ENCODE data around the gene PLA2G7. TPM values are rescaled to one million over a fixed set of nuclear protein-coding genes. Genes with fewer than 3 reads are reported as not detected.
"Not testable (repeated sequence)": the region's sequence is repeated elsewhere in the genome, so short reads cannot be mapped to it uniquely, and the experiment has no call there.

Gene PLA2G7
- polyA plus RNA-seq, 1 donor from 2014 or later: not detected

- Mint-ChIP-seq H3K4me3 (no peak overlapping the region), H3K36me3 (peaks cover 2% of the 10 kb centered on the region), H3K4me1 (no peaks in the 10 kb centered on the region), H3K27ac (no peak overlapping the region), H3K9me3 (no peaks in the 10 kb centered on the region), H3K27me3 (peaks cover 5% of the 10 kb centered on the region)
Measured at GRCh38 chr6:46758960-46759753, 24.0 kb upstream of the PLA2G7 start.

DNA sequence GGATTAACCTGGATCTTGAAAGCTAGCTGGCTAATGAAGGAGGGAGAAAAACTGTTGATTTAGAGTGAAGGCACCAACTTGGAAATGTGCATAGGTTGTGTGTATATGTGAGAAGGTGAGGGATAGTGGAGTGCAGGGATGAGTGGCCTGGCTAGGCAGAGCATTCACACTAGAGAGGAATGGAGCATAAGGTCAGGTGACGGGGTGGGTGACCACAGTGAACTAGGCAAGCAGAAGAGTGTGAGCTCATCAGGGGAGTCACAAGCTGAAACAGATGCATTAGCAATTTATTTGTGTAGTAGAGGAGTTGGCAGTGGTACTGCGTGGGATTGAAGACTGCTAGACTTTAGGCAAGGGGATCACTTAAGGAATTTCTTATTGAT, 22.0 kb upstream of the PLA2G7 start:
- H3K27me3 Mint-ChIP-seq: peaks cover 9% of the 10 kb centered on the region
- H3K9me3 Mint-ChIP-seq: no peaks in the 10 kb centered on the region
- H3K4me1 Mint-ChIP-seq: no peaks in the 10 kb centered on the region
- H3K4me3 Mint-ChIP-seq: no peak overlapping the region
- no peaks in the 10 kb centered on the region for H3K36me3 Mint-ChIP-seq
- H3K27ac Mint-ChIP-seq: no peak overlapping the region

DNA sequence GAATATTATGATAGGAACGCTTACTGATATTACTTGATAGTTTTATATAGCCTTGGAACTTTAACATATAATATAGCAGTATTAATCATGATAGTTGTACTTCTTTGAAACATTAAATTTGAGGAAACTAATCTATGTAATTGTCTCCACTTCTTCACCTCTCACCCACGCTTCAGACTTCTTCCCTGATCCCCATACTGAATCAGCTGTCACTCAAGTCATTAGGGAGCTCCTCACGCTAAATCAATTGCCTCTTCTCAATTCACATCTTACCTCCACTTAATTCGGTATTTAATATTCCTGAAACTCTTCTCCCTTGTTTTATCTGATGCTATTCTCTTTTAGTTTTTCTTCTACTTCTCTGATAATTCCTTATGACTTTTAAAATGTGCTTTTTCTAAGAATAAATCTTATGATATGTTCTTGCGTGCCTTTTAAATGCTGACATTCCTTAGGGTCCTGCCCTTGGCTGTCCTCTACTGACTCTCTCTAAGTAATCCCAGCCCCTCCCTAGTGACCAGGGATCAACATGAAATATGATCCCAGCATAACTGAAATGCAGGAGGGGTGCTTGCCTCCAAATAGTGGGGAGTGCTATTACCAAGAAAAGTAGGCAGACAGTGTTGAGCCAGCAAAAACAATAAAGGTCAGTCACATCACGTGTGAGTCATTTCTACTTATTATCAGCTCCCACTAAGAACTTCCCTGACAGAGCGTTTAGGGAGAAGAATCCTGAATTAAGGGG, 21.5 kb upstream of the PLA2G7 start:
- Mint-ChIP-seq H3K27ac (no peak overlapping the region), H3K4me1 (no peaks in the 10 kb centered on the region), H3K27me3 (peaks cover 9% of the 10 kb centered on the region), H3K36me3 (no peaks in the 10 kb centered on the region), H3K4me3 (no peak overlapping the region), H3K9me3 (no peaks in the 10 kb centered on the region)

DNA sequence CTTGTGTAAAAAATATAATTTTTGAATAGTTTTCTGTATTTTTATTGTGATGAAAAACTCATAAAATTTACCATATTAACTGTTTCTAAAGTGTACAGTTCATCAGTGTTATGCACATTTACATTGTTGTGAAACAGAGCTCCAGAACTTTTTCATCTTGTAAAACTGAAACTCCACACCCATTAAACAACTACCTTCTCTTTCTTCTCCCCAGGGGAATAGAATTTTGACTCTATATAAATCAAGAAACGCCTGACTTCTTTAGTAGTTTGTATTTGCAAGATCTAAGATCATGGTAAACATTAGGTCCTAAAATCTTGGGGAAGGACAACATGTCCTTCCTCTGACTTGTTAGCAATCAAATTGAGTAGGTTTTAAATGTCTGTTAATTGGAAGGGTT, 20.7 kb upstream of the PLA2G7 start:
- H3K9me3 Mint-ChIP-seq: no peaks in the 10 kb centered on the region
- no peak overlapping the region for H3K4me3 Mint-ChIP-seq
- no peaks in the 10 kb centered on the region for H3K36me3 Mint-ChIP-seq
- no peak overlapping the region for H3K27ac Mint-ChIP-seq
- peaks cover 9% of the 10 kb centered on the region for H3K27me3 Mint-ChIP-seq
- no peaks in the 10 kb centered on the region for H3K4me1 Mint-ChIP-seq

DNA sequence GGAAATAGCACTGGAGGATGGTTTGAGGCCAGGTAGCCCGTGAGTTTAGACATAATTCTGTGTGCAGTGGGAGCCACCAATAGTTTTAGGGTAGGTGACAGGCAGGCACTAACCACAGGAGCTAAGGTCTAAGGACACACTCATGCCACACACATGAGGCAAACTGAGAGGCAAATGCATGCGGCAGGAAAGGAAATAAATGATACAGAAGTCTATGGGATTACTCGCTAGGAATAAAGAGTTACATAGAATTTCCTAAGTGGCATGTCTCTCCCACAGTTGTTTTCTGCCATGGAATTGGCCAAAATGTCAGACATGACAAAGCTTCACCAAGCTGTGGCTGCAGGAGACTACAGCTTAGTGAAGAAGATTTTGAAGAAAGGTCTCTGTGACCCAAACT, 16.5 kb upstream of the PLA2G7 start:
- peak overlapping the region in 1 of 3 donors; percentile 70 for H3K27ac Mint-ChIP-seq
- H3K4me3 Mint-ChIP-seq: no peak overlapping the region
- no peaks in the 10 kb centered on the region for H3K4me1 Mint-ChIP-seq
- H3K27me3 Mint-ChIP-seq: peaks cover 4% of the 10 kb centered on the region
- peaks cover 1% of the 10 kb centered on the region for H3K36me3 Mint-ChIP-seq
- no peaks in the 10 kb centered on the region for H3K9me3 Mint-ChIP-seq

- H3K4me1 Mint-ChIP-seq: no peaks in the 10 kb centered on the region
- H3K9me3 Mint-ChIP-seq: peaks cover 0 to 5% (median 0%) of the 10 kb centered on the region in 3 donors
- H3K27ac Mint-ChIP-seq: no peak overlapping the region
- peaks cover 4% of the 10 kb centered on the region for H3K27me3 Mint-ChIP-seq
- H3K4me3 Mint-ChIP-seq: no peak overlapping the region
- H3K36me3 Mint-ChIP-seq: peaks cover 1% of the 10 kb centered on the region
Measured at GRCh38 chr6:46749731-46750130, 14.6 kb upstream of the PLA2G7 start.

GRCh38 chr6:46748940-46749503, 13.8 kb upstream of the PLA2G7 start:
- Mint-ChIP-seq H3K4me1 (no peaks in the 10 kb centered on the region), H3K27ac (no peak overlapping the region), H3K27me3 (peaks cover 4% of the 10 kb centered on the region), H3K36me3 (peaks cover 1% of the 10 kb centered on the region), H3K9me3 (peaks cover 0 to 5% (median 0%) of the 10 kb centered on the region in 3 donors), H3K4me3 (no peak overlapping the region)

GRCh38 chr6:46746696-46747095, 11.5 kb upstream of the PLA2G7 start, which contains the start of gene ANKRD66:
Gene ANKRD66 (plus strand): TSS chr6:46746933. CDS start chr6:46751949, 5,016 bp downstream.
- peaks cover 0 to 5% (median 0%) of the 10 kb centered on the region in 3 donors for H3K9me3 Mint-ChIP-seq
- H3K4me1 Mint-ChIP-seq: no peaks in the 10 kb centered on the region
- H3K27ac Mint-ChIP-seq: no peak within 1 kb of the TSS
- no peaks in the 10 kb centered on the region for H3K27me3 Mint-ChIP-seq
- peaks cover 3% of the 10 kb centered on the region for H3K36me3 Mint-ChIP-seq
- H3K4me3 Mint-ChIP-seq: no peak within 1 kb of the TSS

- H3K4me1 Mint-ChIP-seq: no peaks in the 10 kb centered on the region
- H3K4me3 Mint-ChIP-seq: no peak overlapping the region
- peaks cover 0 to 5% (median 0%) of the 10 kb centered on the region in 3 donors for H3K9me3 Mint-ChIP-seq
- H3K36me3 Mint-ChIP-seq: peaks cover 3% of the 10 kb centered on the region
- no peak overlapping the region for H3K27ac Mint-ChIP-seq
- H3K27me3 Mint-ChIP-seq: no peaks in the 10 kb centered on the region
Measured at GRCh38 chr6:46745973-46746372, 10.8 kb upstream of the PLA2G7 start.

GRCh38 chr6:46744159-46744725, 9.1 kb upstream of the PLA2G7 start:
- peak overlapping the region in 1 of 3 donors; percentile 18 for H3K27ac Mint-ChIP-seq
- not testable (repeated sequence) for H3K36me3 Mint-ChIP-seq, H3K4me1 Mint-ChIP-seq, H3K4me3 Mint-ChIP-seq, H3K27me3 Mint-ChIP-seq, H3K9me3 Mint-ChIP-seq

- Mint-ChIP-seq H3K36me3 (peaks cover 3% of the 10 kb centered on the region), H3K27ac (no peak overlapping the region), H3K4me1 (no peaks in the 10 kb centered on the region), H3K9me3 (peaks cover 0 to 5% (median 0%) of the 10 kb centered on the region in 3 donors), H3K4me3 (no peak overlapping the region), H3K27me3 (no peaks in the 10 kb centered on the region)
Measured at GRCh38 chr6:46743425-46744158, 8.4 kb upstream of the PLA2G7 start.

GRCh38 chr6:46741910-46742309, 6.7 kb upstream of the PLA2G7 start:
- no peak overlapping the region for H3K27ac Mint-ChIP-seq
- H3K4me1 Mint-ChIP-seq: no peaks in the 10 kb centered on the region
- peaks cover 2% of the 10 kb centered on the region for H3K36me3 Mint-ChIP-seq
- H3K4me3 Mint-ChIP-seq: no peak overlapping the region
- peaks cover 0 to 5% (median 0%) of the 10 kb centered on the region in 3 donors for H3K9me3 Mint-ChIP-seq
- H3K27me3 Mint-ChIP-seq: no peaks in the 10 kb centered on the region

- Mint-ChIP-seq H3K9me3 (peaks cover 0 to 5% (median 0%) of the 10 kb centered on the region in 3 donors), H3K36me3 (peaks cover 2% of the 10 kb centered on the region), H3K27ac (no peak overlapping the region), H3K4me3 (no peak overlapping the region), H3K27me3 (no peaks in the 10 kb centered on the region), H3K4me1 (no peaks in the 10 kb centered on the region)
Measured at GRCh38 chr6:46741482-46741881, 6.3 kb upstream of the PLA2G7 start.

GRCh38 chr6:46736906-46737305, 1.7 kb upstream of the PLA2G7 start:
- Mint-ChIP-seq H3K4me1 (peaks cover 0 to 3% (median 3%) of the 10 kb centered on the region in 3 donors), H3K27ac (no peak overlapping the region), H3K9me3 (no peaks in the 10 kb centered on the region), H3K36me3 (peaks cover 1% of the 10 kb centered on the region), H3K27me3 (peaks cover 28% of the 10 kb centered on the region), H3K4me3 (no peak overlapping the region)

GRCh38 chr6:46735720-46736031, 501 bp upstream of the PLA2G7 start:
- H3K9me3 Mint-ChIP-seq: no peaks in the 10 kb centered on the region
- peaks cover 1% of the 10 kb centered on the region for H3K36me3 Mint-ChIP-seq
- H3K27me3 Mint-ChIP-seq: peaks cover 33% of the 10 kb centered on the region
- H3K4me1 Mint-ChIP-seq: peaks cover 0 to 3% (median 3%) of the 10 kb centered on the region in 3 donors
- peak overlapping the region in 3 of 4 donors; percentile 5 to 68 (median 58) for H3K4me3 Mint-ChIP-seq
- H3K27ac Mint-ChIP-seq: no peak overlapping the region

Measured in IgD-negative memory B cell (primary cell).